Measurements from ENCODE around the gene SDK2. TPM values are rescaled to one million over a fixed set of nuclear protein-coding genes. Genes with fewer than 3 reads are reported as not detected.

The SDK2 gene
- total RNA-seq, 1 donor from 2014 or later: 11.0 TPM

DNA sequence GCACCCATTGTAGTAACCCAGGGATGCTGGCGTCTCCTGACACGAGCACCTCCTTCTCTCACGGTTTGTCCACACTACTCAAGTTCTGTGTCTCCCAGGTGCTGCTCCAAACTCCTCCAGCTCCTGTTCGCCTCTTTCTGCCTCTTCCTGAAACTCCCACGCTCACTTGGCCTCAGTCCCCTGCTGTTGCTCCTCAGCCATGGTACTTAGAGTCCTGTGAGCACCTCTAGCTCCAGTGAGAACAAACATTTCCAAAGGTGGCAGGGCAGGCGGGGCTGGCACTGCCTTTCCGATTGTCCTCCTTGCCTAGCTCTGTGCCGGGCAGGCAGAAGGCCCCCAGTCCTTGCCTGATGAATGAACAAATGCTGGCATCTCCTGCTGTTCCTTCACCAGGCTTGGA lies 146.1 kb downstream of the SDK2 start:
- no peak overlapping the region for H3K9ac ChIP-seq (ENCODE audit: low read depth in 1 of 3, low read length in 3 of 3)
- H3K27me3 ChIP-seq (ENCODE audit: control insufficient read depth in 3 of 3, insufficient read depth in 3 of 3, low read length in 3 of 3): peaks cover 22 to 53% (median 36%) of the 10 kb centered on the region in 3 donors

DNA sequence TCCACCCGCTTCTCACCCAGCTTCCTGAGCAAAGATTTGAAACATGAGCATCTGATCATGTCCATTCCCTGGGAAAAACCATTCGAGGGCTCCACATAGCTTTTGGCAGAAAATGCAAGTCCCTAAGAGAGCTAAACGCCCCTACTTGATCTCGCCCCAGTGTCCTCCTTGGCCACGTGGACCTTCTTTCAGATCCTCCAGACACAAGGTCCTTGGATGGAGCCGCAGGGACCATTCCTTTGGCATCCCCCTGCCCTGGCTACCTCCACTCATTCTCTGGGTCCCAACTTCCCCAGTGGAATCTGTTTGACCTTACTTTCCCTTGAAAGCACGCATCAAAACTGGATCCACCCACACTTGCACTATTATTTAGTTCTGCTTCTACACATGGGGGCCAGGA lies 146.5 kb downstream of the SDK2 start:
- Histone ChIP-seq H3K27ac (ENCODE audit: low read depth, low read length) (no peak overlapping the region), H3K4me3 (ENCODE audit: low read length in 3 of 3) (no peak overlapping the region), H3K9ac (ENCODE audit: low read depth in 1 of 3, low read length in 3 of 3) (no peak overlapping the region), H3K36me3 (ENCODE audit: control insufficient read depth in 3 of 3, insufficient read depth in 3 of 3, low read length in 3 of 3) (no peaks in the 10 kb centered on the region), H3K9me3 (ENCODE audit: control insufficient read depth in 3 of 3, low read length in 3 of 3) (no peaks in the 10 kb centered on the region), H3K4me1 (ENCODE audit: control insufficient read depth in 3 of 3, insufficient read depth in 3 of 3, low read length in 3 of 3) (no peaks in the 10 kb centered on the region), H3K27me3 (ENCODE audit: control insufficient read depth in 3 of 3, insufficient read depth in 3 of 3, low read length in 3 of 3) (peaks cover 22 to 56% (median 41%) of the 10 kb centered on the region in 3 donors)

More for the DNA sequence above, 146.1 kb downstream of the SDK2 start:
- no peak overlapping the region for H3K27ac ChIP-seq (ENCODE audit: low read depth, low read length)
- H3K9me3 ChIP-seq (ENCODE audit: control insufficient read depth in 3 of 3, low read length in 3 of 3): no peaks in the 10 kb centered on the region
- H3K36me3 ChIP-seq (ENCODE audit: control insufficient read depth in 3 of 3, insufficient read depth in 3 of 3, low read length in 3 of 3): no peaks in the 10 kb centered on the region
- H3K4me3 ChIP-seq (ENCODE audit: low read length in 3 of 3): no peak overlapping the region
- no peaks in the 10 kb centered on the region for H3K4me1 ChIP-seq (ENCODE audit: control insufficient read depth in 3 of 3, insufficient read depth in 3 of 3, low read length in 3 of 3)

DNA sequence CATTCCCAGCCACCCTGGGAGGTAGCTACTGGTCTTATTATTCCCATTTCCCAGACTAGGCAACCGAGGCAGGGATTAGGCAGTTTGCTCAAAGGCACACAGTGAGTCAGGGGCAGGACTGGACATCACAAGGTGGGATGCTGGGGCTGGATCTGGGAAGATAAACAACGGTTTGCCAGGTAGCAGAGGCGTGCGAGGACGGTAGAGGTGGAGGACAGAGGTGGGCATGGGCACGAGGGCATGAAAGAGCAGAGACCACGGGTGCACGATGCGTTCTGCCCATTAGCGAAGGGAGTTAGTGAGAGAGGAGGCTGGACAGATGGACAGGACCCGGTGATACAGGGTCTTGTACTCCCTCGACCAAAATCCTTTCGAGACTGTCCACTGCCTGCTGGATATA lies 148.0 kb downstream of the SDK2 start:
- Histone ChIP-seq H3K27ac (ENCODE audit: low read depth, low read length) (no peak overlapping the region), H3K9me3 (ENCODE audit: control insufficient read depth in 3 of 3, low read length in 3 of 3) (no peaks in the 10 kb centered on the region), H3K36me3 (ENCODE audit: control insufficient read depth in 3 of 3, insufficient read depth in 3 of 3, low read length in 3 of 3) (no peaks in the 10 kb centered on the region), H3K9ac (ENCODE audit: low read depth in 1 of 3, low read length in 3 of 3) (no peak overlapping the region), H3K4me3 (ENCODE audit: low read length in 3 of 3) (no peak overlapping the region), H3K4me1 (ENCODE audit: control insufficient read depth in 3 of 3, insufficient read depth in 3 of 3, low read length in 3 of 3) (no peaks in the 10 kb centered on the region), H3K27me3 (ENCODE audit: control insufficient read depth in 3 of 3, insufficient read depth in 3 of 3, low read length in 3 of 3) (peaks cover 22 to 65% (median 46%) of the 10 kb centered on the region in 3 donors)

DNA sequence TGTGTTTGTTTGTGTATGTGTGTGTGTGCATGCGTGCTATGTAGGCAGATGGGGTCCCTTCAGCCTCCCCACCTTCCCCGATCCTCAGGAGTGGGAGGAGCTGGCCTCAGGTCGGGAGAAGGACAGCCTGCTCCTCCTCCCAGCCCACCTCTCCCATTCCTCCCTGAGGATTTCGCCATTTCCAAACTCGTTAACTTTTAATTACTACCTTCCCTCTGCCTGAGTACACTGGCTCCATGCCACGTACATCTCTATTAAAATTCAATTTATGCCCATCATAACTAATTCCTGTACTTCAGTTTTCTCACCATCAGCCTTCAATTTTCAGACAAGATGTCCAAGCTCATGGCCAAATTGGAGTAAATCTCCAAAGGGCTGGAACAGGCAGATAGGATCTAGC lies 148.6 kb downstream of the SDK2 start:
- H3K4me1 ChIP-seq (ENCODE audit: control insufficient read depth in 3 of 3, insufficient read depth in 3 of 3, low read length in 3 of 3): no peaks in the 10 kb centered on the region
- H3K36me3 ChIP-seq (ENCODE audit: control insufficient read depth in 3 of 3, insufficient read depth in 3 of 3, low read length in 3 of 3): no peaks in the 10 kb centered on the region
- H3K9ac ChIP-seq (ENCODE audit: low read depth in 1 of 3, low read length in 3 of 3): no peak overlapping the region
- no peak overlapping the region for H3K27ac ChIP-seq (ENCODE audit: low read depth, low read length)
- H3K27me3 ChIP-seq (ENCODE audit: control insufficient read depth in 3 of 3, insufficient read depth in 3 of 3, low read length in 3 of 3): peaks cover 22 to 65% (median 46%) of the 10 kb centered on the region in 3 donors
- H3K4me3 ChIP-seq (ENCODE audit: low read length in 3 of 3): no peak overlapping the region
- H3K9me3 ChIP-seq (ENCODE audit: control insufficient read depth in 3 of 3, low read length in 3 of 3): no peaks in the 10 kb centered on the region

DNA sequence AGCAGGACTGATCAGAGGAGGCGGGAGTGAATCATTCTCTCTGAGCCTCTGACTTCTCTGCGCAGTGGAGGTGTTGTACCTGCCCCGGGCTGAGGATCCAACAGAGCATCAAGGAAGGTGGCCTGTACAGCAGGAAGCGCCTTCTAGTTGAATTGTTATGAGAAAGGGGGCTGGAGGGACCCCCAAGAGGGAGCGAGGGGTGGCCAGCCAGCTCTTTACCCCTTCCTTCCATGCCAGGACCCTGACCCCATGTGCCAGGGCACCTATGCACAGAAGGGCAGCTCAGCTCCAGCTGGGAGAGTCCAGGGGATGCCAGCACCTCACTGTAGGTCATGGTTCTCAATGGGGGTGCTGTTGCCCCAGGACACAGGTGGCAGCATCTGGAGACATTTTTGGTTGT lies 149.3 kb downstream of the SDK2 start:
- Histone ChIP-seq H3K4me1 (ENCODE audit: control insufficient read depth in 3 of 3, insufficient read depth in 3 of 3, low read length in 3 of 3) (no peaks in the 10 kb centered on the region), H3K27ac (ENCODE audit: low read depth, low read length) (no peak overlapping the region), H3K27me3 (ENCODE audit: control insufficient read depth in 3 of 3, insufficient read depth in 3 of 3, low read length in 3 of 3) (peaks cover 22 to 62% (median 41%) of the 10 kb centered on the region in 3 donors), H3K9me3 (ENCODE audit: control insufficient read depth in 3 of 3, low read length in 3 of 3) (no peaks in the 10 kb centered on the region), H3K4me3 (ENCODE audit: low read length in 3 of 3) (no peak overlapping the region), H3K9ac (ENCODE audit: low read depth in 1 of 3, low read length in 3 of 3) (no peak overlapping the region), H3K36me3 (ENCODE audit: control insufficient read depth in 3 of 3, insufficient read depth in 3 of 3, low read length in 3 of 3) (no peaks in the 10 kb centered on the region)

DNA sequence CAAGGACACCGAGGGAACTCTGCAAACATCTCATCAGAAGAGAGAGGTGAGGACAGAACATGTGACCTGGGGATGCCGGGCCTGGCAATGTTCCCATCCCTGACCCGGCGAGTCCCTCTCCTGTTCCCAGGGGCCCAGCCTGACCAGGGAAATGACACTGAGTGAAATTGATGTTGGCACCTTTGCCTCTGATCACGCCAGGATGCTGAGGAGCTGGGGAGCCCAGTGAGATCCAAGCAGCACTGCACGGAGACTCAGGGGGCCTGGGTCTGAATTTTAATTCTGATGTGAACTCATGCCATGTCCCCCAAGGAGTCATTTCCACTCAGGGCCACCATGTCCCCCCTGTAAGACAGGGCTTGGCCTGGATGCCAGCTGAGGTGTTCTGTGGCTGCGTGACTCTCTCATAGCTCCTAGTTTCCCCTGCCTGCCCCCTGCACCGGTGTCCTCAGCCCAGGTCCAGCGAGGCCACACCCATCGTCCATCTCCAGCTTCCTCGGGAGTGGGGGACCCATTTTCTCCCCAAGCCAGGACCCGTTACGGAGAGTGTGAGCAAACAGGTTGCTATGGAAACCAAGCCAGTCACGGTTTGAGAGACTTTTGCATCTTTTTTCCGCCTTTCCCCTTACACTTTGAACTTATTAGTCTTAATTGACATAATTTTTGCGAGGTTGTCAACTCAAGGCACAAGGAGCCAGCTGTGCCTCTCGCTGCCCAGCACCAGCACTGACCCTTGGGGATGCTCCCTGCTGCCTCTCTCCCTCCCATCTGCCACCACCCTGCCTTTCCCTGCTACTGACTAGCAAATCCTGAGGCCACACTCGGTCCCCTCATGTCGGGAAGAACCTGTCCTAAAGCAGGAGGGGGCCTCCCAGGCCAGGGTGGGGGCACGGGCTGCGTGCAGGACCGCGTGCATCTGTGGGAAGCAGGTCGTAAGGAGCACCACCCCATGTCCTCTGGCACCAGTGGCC lies 150.0 kb downstream of the SDK2 start:
- H3K27me3 ChIP-seq (ENCODE audit: control insufficient read depth in 3 of 3, insufficient read depth in 3 of 3, low read length in 3 of 3): peaks cover 22 to 62% (median 38%) of the 10 kb centered on the region in 3 donors
- H3K4me3 ChIP-seq (ENCODE audit: low read length in 3 of 3): no peak overlapping the region
- H3K27ac ChIP-seq (ENCODE audit: low read depth, low read length): no peak overlapping the region
- no peaks in the 10 kb centered on the region for H3K36me3 ChIP-seq (ENCODE audit: control insufficient read depth in 3 of 3, insufficient read depth in 3 of 3, low read length in 3 of 3)
- H3K4me1 ChIP-seq (ENCODE audit: control insufficient read depth in 3 of 3, insufficient read depth in 3 of 3, low read length in 3 of 3): no peaks in the 10 kb centered on the region
- H3K9me3 ChIP-seq (ENCODE audit: control insufficient read depth in 3 of 3, low read length in 3 of 3): no peaks in the 10 kb centered on the region
- H3K9ac ChIP-seq (ENCODE audit: low read depth in 1 of 3, low read length in 3 of 3): no peak overlapping the region

DNA sequence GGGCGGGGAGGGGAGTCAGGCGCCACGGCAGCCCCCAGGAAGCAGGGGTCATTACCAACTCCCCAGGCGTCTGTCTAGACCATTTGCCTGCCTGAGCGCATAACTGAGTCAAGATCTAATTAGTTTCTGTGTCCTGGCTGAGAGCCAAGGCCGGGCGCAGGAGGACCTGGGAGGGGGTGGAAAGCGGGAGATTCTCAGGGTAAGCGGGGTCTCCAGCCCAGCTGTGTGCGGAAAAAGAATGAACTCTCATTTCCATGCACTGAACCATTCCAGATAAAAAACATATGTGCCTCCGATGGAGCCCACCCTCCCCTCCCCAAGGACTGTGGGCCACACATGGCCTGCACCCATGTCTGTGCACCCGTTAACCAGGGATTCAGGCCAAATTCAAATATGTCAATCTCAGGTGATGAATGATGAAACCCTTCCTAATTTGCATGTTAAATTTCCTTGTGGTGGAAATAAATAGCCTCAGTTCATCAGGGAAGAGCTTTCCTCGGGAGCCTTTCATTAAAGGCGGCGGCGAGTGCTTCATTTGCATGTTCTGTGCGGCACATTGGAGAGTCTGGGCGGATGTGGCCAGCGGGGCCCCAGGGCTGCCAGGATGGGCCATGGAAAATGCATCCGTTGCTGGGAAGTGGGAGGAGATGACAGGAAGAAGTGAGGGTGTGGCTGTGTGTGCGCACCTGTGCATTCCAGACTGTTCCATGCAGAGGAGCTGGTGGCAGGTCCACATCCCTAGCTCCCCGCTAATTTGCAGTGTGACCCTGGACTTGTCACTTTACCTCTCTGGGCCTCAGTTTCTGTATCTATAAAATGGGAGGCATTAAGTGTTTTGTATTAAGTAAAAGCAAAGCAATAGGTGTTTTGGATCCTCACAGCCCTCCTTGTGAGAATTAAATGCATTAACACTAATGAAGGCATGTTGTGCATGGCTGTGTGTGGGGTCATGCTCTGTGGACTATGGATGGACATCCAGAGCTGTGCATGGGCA lies 151.1 kb downstream of the SDK2 start:
- no peak overlapping the region for H3K9ac ChIP-seq (ENCODE audit: low read depth in 1 of 3, low read length in 3 of 3)
- H3K4me1 ChIP-seq (ENCODE audit: control insufficient read depth in 3 of 3, insufficient read depth in 3 of 3, low read length in 3 of 3): no peaks in the 10 kb centered on the region
- H3K36me3 ChIP-seq (ENCODE audit: control insufficient read depth in 3 of 3, insufficient read depth in 3 of 3, low read length in 3 of 3): no peaks in the 10 kb centered on the region
- no peaks in the 10 kb centered on the region for H3K9me3 ChIP-seq (ENCODE audit: control insufficient read depth in 3 of 3, low read length in 3 of 3)
- no peak overlapping the region for H3K27ac ChIP-seq (ENCODE audit: low read depth, low read length)
- H3K27me3 ChIP-seq (ENCODE audit: control insufficient read depth in 3 of 3, insufficient read depth in 3 of 3, low read length in 3 of 3): peaks cover 17 to 51% (median 34%) of the 10 kb centered on the region in 3 donors
- no peak overlapping the region for H3K4me3 ChIP-seq (ENCODE audit: low read length in 3 of 3)

DNA sequence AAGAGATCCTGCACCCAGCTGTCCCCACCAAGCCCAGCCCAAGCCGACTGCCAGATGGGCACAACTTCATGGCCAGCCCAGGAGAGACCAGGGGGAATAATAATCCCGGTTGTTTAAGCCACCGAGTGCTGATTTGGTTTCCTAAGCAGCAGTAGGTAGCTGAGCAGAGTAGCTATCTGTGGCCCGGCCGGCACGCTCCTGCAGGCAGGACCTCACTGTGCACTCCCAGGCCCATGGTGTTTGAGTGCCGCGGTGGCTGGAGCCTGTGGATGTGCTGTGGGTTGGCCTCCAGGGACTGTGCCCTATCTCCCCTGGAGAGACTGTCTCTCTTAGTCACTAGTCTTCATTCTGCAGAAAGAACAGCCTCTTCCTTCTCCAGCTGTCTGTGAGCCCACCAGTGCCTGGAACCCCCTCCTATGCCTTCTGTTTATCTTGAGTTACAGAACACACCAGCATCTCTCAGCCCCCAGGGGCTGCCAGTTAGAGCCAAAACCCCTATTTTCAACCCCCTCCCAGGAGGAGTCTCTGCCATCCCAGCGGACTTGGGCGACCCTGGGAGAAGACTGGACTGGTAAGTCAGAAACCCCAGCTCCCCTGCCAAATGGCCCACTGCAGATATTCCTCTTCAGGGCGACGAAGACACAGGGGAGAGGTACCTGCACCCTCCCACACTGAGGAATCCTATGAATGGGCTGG lies 152.0 kb downstream of the SDK2 start:
- H3K27ac ChIP-seq (ENCODE audit: low read depth, low read length): no peak overlapping the region
- H3K27me3 ChIP-seq (ENCODE audit: control insufficient read depth in 3 of 3, insufficient read depth in 3 of 3, low read length in 3 of 3): peaks cover 17 to 46% (median 28%) of the 10 kb centered on the region in 3 donors

DNA sequence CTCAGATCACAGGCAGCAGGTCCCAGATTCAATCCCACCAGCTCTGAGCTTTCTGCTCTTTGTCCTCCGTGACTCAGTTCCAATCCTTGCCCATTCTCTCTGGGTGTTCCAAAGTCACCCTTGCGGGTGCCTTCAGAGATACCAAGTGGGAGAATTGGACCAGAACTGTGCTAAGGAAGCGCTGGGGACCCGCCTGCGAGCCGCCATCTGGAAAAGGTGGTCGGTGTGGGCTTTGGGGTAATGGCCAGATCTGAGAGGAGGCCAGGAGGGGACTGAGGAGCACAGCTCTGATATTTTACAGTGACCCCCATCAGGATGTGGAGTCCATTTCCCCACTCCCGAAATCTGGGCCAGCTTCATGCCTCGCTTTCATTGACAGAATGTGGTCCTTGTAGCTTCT lies 152.6 kb downstream of the SDK2 start:
- H3K4me3 ChIP-seq (ENCODE audit: low read length in 3 of 3): no peak overlapping the region
- no peaks in the 10 kb centered on the region for H3K4me1 ChIP-seq (ENCODE audit: control insufficient read depth in 3 of 3, insufficient read depth in 3 of 3, low read length in 3 of 3)
- H3K9me3 ChIP-seq (ENCODE audit: control insufficient read depth in 3 of 3, low read length in 3 of 3): no peaks in the 10 kb centered on the region
- H3K9ac ChIP-seq (ENCODE audit: low read depth in 1 of 3, low read length in 3 of 3): no peak overlapping the region
- no peak overlapping the region for H3K27ac ChIP-seq (ENCODE audit: low read depth, low read length)
- H3K36me3 ChIP-seq (ENCODE audit: control insufficient read depth in 3 of 3, insufficient read depth in 3 of 3, low read length in 3 of 3): no peaks in the 10 kb centered on the region
- H3K27me3 ChIP-seq (ENCODE audit: control insufficient read depth in 3 of 3, insufficient read depth in 3 of 3, low read length in 3 of 3): peaks cover 17 to 45% (median 28%) of the 10 kb centered on the region in 3 donors

More for the DNA sequence above, 152.0 kb downstream of the SDK2 start:
- Histone ChIP-seq H3K9ac (ENCODE audit: low read depth in 1 of 3, low read length in 3 of 3) (no peak overlapping the region), H3K4me1 (ENCODE audit: control insufficient read depth in 3 of 3, insufficient read depth in 3 of 3, low read length in 3 of 3) (no peaks in the 10 kb centered on the region), H3K4me3 (ENCODE audit: low read length in 3 of 3) (no peak overlapping the region), H3K36me3 (ENCODE audit: control insufficient read depth in 3 of 3, insufficient read depth in 3 of 3, low read length in 3 of 3) (no peaks in the 10 kb centered on the region), H3K9me3 (ENCODE audit: control insufficient read depth in 3 of 3, low read length in 3 of 3) (no peaks in the 10 kb centered on the region)

All from skeletal muscle tissue (tissue), 4 donors.